ENCODE results near the gene TRAF3. TPM values are rescaled to one million over a fixed set of nuclear protein-coding genes. Genes with fewer than 3 reads are reported as not detected.
"Not testable (repeated sequence)": the region's sequence is repeated elsewhere in the genome, so short reads cannot be mapped to it uniquely, and the experiment has no call there.

TRAF3 gene
- total and polyA plus RNA-seq, 4 donors, result 3.4 to 32.6 (median 11.5) TPM

GRCh38 chr14:102835959-102836358 lies 58.7 kb downstream of the TRAF3 start:
- ATAC-seq (ENCODE audit: low FRiP score) (no peak), DNase-seq (no peak)
- Histone ChIP-seq H3K9me3 (ENCODE audit: control insufficient read depth, low read length) (no peaks in the 10 kb centered on the region), H3K4me3 (ENCODE audit: low read length in 2 of 2) (no peak overlapping the region), H3K4me1 (ENCODE audit: control insufficient read depth in 1 of 2, insufficient read depth in 2 of 2, low read length in 2 of 2) (no peaks in the 10 kb centered on the region), H3K27me3 (ENCODE audit: control insufficient read depth in 1 of 2, insufficient read depth in 2 of 2, low read length in 1 of 2) (no peaks in the 10 kb centered on the region), H3K36me3 (ENCODE audit: control insufficient read depth in 1 of 2, insufficient read depth in 2 of 2, low read length in 1 of 2) (no peaks in the 10 kb centered on the region), H3K27ac (ENCODE audit: low read depth in 1 of 2, low read length in 2 of 2) (no peak overlapping the region)
- WGBS, 2 donors, result 90% methylated on average over 5 of the region's 5 CpGs
- intact Hi-C loops (cut with DNase I), result no loop called here

GRCh38 chr14:102837120-102837519 lies 59.9 kb downstream of the TRAF3 start:
- H3K4me3 ChIP-seq (ENCODE audit: low read length in 2 of 2); ATAC-seq (ENCODE audit: low FRiP score); intact Hi-C loops (cut with DNase I); H3K9me3 ChIP-seq (ENCODE audit: control insufficient read depth, low read length); H3K27me3 ChIP-seq (ENCODE audit: control insufficient read depth in 1 of 2, insufficient read depth in 2 of 2, low read length in 1 of 2); H3K27ac ChIP-seq (ENCODE audit: low read depth in 1 of 2, low read length in 2 of 2); H3K4me1 ChIP-seq (ENCODE audit: control insufficient read depth in 1 of 2, insufficient read depth in 2 of 2, low read length in 2 of 2); H3K36me3 ChIP-seq (ENCODE audit: control insufficient read depth in 1 of 2, insufficient read depth in 2 of 2, low read length in 1 of 2); DNase-seq: not testable (repeated sequence)
- WGBS, 2 donors, result 97 to 98% methylated on average over 5 of the region's 5 CpGs

GRCh38 chr14:102838501-102838900 lies 61.3 kb downstream of the TRAF3 start:
- H3K27ac ChIP-seq (ENCODE audit: low read depth in 1 of 2, low read length in 2 of 2), result no peak overlapping the region
- intact Hi-C loops (cut with DNase I), result no loop called here
- ATAC-seq (ENCODE audit: low FRiP score) (no peak), DNase-seq (no peak)
- 85 to 88% methylated on average over 4 of the region's 4 CpGs for WGBS, 2 donors
- no peaks in the 10 kb centered on the region for H3K9me3 ChIP-seq (ENCODE audit: control insufficient read depth, low read length)
- H3K36me3 ChIP-seq (ENCODE audit: control insufficient read depth in 1 of 2, insufficient read depth in 2 of 2, low read length in 1 of 2), result no peaks in the 10 kb centered on the region
- H3K4me3 ChIP-seq (ENCODE audit: low read length in 2 of 2), result no peak overlapping the region
- H3K27me3 ChIP-seq (ENCODE audit: control insufficient read depth in 1 of 2, insufficient read depth in 2 of 2, low read length in 1 of 2), result no peaks in the 10 kb centered on the region
- no peaks in the 10 kb centered on the region for H3K4me1 ChIP-seq (ENCODE audit: control insufficient read depth in 1 of 2, insufficient read depth in 2 of 2, low read length in 2 of 2)

- intact Hi-C loops (cut with DNase I), result no loop called here
- DNase-seq (no peak), ATAC-seq (ENCODE audit: low FRiP score) (no peak)
- WGBS, 2 donors, result 85 to 86% methylated on average over 3 of the region's 3 CpGs
- Histone ChIP-seq H3K4me3 (ENCODE audit: low read length in 2 of 2) (no peak overlapping the region), H3K27me3 (ENCODE audit: control insufficient read depth in 1 of 2, insufficient read depth in 2 of 2, low read length in 1 of 2) (no peaks in the 10 kb centered on the region), H3K9me3 (ENCODE audit: control insufficient read depth, low read length) (no peaks in the 10 kb centered on the region), H3K27ac (ENCODE audit: low read depth in 1 of 2, low read length in 2 of 2) (no peak overlapping the region), H3K4me1 (ENCODE audit: control insufficient read depth in 1 of 2, insufficient read depth in 2 of 2, low read length in 2 of 2) (no peaks in the 10 kb centered on the region), H3K36me3 (ENCODE audit: control insufficient read depth in 1 of 2, insufficient read depth in 2 of 2, low read length in 1 of 2) (no peaks in the 10 kb centered on the region)
These were observed 62.9 kb downstream of the TRAF3 start for GRCh38 chr14:102840115-102840514.

- ATAC-seq (ENCODE audit: low FRiP score) (no peak), DNase-seq (no peak)
- 89% methylated on average over 8 of the region's 8 CpGs for WGBS, 2 donors
- intact Hi-C loops (cut with DNase I), result no loop called here
- H3K27ac ChIP-seq (ENCODE audit: low read depth in 1 of 2, low read length in 2 of 2), result no peak overlapping the region
- no peaks in the 10 kb centered on the region for H3K27me3 ChIP-seq (ENCODE audit: control insufficient read depth in 1 of 2, insufficient read depth in 2 of 2, low read length in 1 of 2)
- H3K9me3 ChIP-seq (ENCODE audit: control insufficient read depth, low read length), result no peaks in the 10 kb centered on the region
- no peak overlapping the region for H3K4me3 ChIP-seq (ENCODE audit: low read length in 2 of 2)
- no peaks in the 10 kb centered on the region for H3K36me3 ChIP-seq (ENCODE audit: control insufficient read depth in 1 of 2, insufficient read depth in 2 of 2, low read length in 1 of 2)
- H3K4me1 ChIP-seq (ENCODE audit: control insufficient read depth in 1 of 2, insufficient read depth in 2 of 2, low read length in 2 of 2), result no peaks in the 10 kb centered on the region
These were observed 63.7 kb downstream of the TRAF3 start for GRCh38 chr14:102840771-102841528.

GRCh38 chr14:102848830-102849525 lies 71.7 kb downstream of the TRAF3 start:
- peak in 1 of 2 donors; percentile 77 for DNase-seq
- H3K9me3 ChIP-seq (ENCODE audit: control insufficient read depth, low read length), result no peaks in the 10 kb centered on the region

GRCh38 chr14:102849526-102850379 lies 72.5 kb downstream of the TRAF3 start:
- Histone ChIP-seq H3K27ac (ENCODE audit: low read depth in 1 of 2, low read length in 2 of 2) (peak overlapping the region in 1 of 2 donors; percentile 59), H3K4me3 (ENCODE audit: low read length in 2 of 2) (peak overlapping the region in 1 of 2 donors; percentile 42), H3K9me3 (ENCODE audit: control insufficient read depth, low read length) (no peaks in the 10 kb centered on the region), H3K4me1 (ENCODE audit: control insufficient read depth in 1 of 2, insufficient read depth in 2 of 2, low read length in 2 of 2) (peaks cover 0 to 4% of the 10 kb centered on the region in 2 donors), H3K27me3 (ENCODE audit: control insufficient read depth in 1 of 2, insufficient read depth in 2 of 2, low read length in 1 of 2) (no peaks in the 10 kb centered on the region), H3K36me3 (ENCODE audit: control insufficient read depth in 1 of 2, insufficient read depth in 2 of 2, low read length in 1 of 2) (no peaks in the 10 kb centered on the region)
- peak; percentile 54 for ATAC-seq (ENCODE audit: low FRiP score)
- intact Hi-C loops (cut with DNase I), result no loop called here
- no peak for DNase-seq
- 3 to 8% methylated on average over 6 of the region's 6 CpGs for WGBS, 2 donors

More at GRCh38 chr14:102848830-102849525, 71.7 kb downstream of the TRAF3 start:
- Histone ChIP-seq H3K27ac (ENCODE audit: low read depth in 1 of 2, low read length in 2 of 2) (no peak overlapping the region), H3K4me3 (ENCODE audit: low read length in 2 of 2) (no peak overlapping the region), H3K4me1 (ENCODE audit: control insufficient read depth in 1 of 2, insufficient read depth in 2 of 2, low read length in 2 of 2) (peaks cover 0 to 4% of the 10 kb centered on the region in 2 donors), H3K36me3 (ENCODE audit: control insufficient read depth in 1 of 2, insufficient read depth in 2 of 2, low read length in 1 of 2) (no peaks in the 10 kb centered on the region), H3K27me3 (ENCODE audit: control insufficient read depth in 1 of 2, insufficient read depth in 2 of 2, low read length in 1 of 2) (no peaks in the 10 kb centered on the region)
- WGBS, 2 donors, result 65 to 66% methylated on average over 12 of the region's 12 CpGs
- intact Hi-C loops (cut with DNase I), result no loop called here
- peak; percentile 52 for ATAC-seq (ENCODE audit: low FRiP score)

- 94 to 95% methylated on average over 7 of the region's 7 CpGs for WGBS, 2 donors
These were observed 76.4 kb downstream of the TRAF3 start for GRCh38 chr14:102853648-102854047.

More at GRCh38 chr14:102853648-102854047, 76.4 kb downstream of the TRAF3 start:
- intact Hi-C loops (cut with DNase I), result no loop called here
- Histone ChIP-seq H3K9me3 (ENCODE audit: control insufficient read depth, low read length) (no peaks in the 10 kb centered on the region), H3K4me1 (ENCODE audit: control insufficient read depth in 1 of 2, insufficient read depth in 2 of 2, low read length in 2 of 2) (peaks cover 0 to 6% of the 10 kb centered on the region in 2 donors), H3K27me3 (ENCODE audit: control insufficient read depth in 1 of 2, insufficient read depth in 2 of 2, low read length in 1 of 2) (no peaks in the 10 kb centered on the region), H3K27ac (ENCODE audit: low read depth in 1 of 2, low read length in 2 of 2) (no peak overlapping the region), H3K4me3 (ENCODE audit: low read length in 2 of 2) (no peak overlapping the region), H3K36me3 (ENCODE audit: control insufficient read depth in 1 of 2, insufficient read depth in 2 of 2, low read length in 1 of 2) (no peaks in the 10 kb centered on the region)
- DNase-seq (no peak), ATAC-seq (ENCODE audit: low FRiP score) (no peak)

Measured in aorta (tissue), 5 donors.